Effector CD8-positive, alpha-beta T cell (primary cell): ENCODE measurements around the gene PREX1.

Experiments
- DNase-seq: peaks from one replicate; lab custom pipeline; 2025; lab: John Stamatoyannopoulos, UW

Gene PREX1

DNA sequence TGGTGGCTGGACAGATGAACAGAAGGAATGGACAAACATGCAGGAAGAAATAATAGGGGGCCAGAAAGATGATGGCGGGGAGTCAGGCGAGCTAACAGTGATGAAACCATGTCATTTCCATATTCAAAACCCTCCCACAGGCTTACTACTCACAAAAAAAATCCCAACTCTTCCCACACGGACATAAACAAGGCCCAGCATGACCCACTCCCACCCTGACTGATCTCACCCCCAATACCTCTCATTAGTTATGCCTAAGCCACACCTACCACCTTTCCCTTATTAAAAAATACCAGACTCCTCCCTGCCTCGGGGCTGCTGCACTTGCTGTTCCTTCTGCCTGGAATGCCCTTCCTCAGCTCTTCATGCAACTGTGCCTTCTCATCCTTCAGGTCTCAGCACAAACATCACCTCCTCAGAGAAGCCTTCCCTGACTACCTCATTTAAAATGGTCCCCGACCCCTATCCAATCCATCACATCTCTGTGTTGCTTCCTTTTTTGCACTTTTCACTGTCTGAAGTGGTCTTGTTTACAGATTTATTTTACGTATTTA lies 145.8 kb downstream of the PREX1 start:
- DNase-seq = no peak

DNA sequence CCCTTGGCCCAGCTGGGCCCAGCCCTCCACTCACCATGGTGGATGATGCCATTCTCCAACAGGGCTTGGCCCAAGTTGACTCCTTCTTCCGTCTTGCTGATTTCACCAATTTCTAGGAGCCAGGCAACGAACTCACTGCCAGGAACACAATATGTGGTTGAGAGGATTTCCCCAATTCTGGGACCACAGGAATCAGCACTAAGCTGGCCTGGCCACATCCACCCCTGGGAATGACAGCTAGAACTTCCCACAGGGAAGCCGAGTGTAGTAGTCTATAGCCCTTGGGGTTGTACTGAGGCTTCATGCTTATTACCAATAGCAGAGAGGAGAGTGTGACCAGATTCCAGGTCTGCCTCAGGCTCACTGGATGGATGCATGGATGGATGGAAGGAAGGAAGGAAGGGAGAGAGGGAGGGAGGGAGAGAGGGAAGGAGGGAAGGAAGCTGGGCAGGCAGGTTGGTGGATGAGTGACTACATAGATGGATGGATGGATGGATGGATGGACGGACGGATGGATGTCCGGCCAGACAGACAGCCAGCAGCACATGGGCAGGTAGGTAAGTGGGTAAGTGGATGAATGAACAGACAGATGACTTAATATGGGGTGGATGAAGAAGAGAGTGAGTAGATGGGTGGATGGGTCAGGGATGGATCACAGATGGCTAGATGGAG lies 146.5 kb downstream of the PREX1 start:
- no peak for DNase-seq

DNA sequence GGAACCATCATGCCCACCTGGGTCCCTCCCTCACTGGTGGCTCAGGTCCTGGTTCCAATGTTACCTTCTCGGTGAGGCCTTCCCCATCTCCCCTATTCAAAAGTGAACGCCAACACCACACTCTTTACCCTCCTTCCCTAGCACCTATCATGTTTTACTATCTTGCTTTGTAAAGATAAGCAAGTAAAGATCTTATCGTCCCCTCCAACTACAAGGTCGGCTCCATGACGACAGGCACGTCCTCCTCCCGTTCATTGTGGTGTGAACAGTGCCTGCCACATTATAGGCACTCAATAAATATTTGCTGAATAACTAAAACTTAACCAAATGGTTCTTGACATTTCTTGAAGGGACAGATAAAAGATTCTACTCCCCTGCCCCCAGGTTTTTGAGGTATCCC lies 147.1 kb downstream of the PREX1 start:
- DNase-seq = no peak

DNA sequence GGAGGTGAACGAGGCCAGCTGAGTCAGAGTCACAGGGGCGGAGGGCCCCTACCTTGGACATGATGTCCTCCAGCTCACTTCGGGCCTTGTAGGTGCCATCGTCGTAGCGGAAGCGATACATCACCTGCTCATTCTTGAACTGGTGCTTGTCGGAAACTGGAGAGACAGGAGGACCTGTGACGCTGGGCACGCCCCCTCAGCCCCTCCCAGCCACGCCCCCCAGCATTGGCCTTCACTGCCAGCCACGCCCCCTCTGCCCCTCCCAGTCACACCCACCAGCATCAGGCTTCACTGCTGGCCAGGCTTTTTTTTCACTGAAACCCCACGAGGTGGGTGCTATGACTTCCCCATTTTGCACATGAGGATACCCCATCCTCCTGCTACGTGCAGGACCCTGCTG lies 148.2 kb downstream of the PREX1 start:
- no peak for DNase-seq

DNA sequence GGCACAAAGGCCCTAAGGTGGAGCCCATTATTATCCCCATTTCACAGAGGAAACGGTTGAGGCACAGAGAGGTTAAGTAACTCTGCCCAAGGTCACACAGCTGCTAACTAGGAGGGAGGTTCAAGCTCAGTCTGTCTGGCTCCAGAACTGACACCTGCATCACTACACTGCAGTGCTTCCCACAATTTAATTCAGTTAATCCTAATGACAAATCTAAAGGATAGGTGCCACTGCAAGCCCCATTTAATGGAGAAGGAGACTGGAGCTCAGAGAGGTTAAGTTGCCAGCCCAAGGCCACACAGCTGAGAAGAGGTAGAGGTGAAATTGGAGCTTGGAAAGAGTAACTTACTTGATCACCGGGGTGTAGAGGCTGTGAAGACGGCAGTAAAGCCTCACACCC lies 148.8 kb downstream of the PREX1 start:
- DNase-seq = no peak

DNA sequence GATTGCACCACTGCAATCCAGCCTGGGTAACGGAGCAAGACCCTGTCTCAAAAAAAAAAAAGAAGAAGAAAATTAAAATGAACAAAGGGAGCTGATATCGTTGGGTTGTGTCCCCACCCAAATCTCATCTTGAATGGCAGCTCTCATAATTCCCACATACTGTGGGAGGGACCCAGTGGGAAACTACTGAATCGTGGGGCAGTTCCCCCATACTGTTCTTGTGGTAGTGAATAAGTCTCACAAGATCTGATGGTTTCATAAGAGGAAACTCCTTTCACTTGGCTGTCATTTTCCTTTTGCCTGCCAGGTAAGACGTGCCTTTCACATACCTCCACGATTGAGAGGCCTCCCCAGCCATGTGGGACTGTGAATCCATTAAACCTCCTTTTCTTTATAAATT lies 149.4 kb downstream of the PREX1 start:
- DNase-seq = no peak

DNA sequence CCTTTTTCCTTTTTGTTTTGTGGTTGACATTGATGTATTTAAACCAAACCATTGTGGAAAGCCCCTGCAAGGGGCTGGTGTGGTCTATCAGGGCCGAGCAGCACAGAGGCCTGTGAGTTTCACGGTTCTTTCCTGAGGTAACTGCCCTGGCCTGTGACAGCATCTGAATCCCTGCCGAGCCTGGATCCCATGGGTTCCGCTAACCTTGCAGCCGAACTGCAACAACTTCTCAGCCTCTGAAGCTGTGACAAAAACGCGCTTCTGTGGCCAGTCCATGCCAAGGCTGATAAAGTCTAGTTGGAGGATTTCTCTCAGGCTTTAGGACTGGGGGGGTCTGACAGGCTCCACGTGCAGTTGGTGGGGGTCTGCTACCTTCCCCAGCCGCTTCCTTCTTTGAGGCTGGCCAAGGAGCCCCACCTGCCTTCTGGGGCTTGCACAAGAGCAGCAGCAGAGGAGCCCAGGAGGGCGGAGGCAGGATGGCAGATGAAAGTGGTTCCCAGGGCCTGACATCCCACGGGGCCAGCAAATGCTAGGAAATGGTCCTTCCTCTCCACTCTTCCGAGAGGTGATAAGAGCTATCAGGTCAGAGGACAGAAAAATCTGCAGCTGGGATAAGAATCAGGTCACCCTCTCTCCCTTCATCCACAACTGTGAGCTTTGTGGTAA lies 150.9 kb downstream of the PREX1 start:
- DNase-seq = no peak

DNA sequence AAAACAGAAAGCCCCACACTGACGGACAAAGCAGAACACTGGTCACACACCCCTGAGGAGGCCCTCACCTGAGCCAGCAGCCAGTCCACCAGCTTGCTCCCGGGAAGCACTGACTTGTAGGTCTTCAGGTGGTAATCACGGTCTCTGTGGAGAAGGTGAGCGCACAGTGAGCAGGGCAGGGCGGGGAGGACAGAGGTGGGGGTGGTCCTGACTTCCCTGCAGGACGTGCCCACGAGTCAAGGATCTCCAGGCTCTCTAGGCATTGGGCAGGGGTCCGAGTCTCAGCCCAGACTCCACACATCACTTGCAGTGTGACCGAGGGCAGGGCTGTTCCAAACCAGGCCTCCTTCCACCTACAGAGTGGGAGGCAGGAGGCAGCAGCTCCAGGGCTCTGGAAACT lies 151.7 kb downstream of the PREX1 start:
- no peak for DNase-seq

DNA sequence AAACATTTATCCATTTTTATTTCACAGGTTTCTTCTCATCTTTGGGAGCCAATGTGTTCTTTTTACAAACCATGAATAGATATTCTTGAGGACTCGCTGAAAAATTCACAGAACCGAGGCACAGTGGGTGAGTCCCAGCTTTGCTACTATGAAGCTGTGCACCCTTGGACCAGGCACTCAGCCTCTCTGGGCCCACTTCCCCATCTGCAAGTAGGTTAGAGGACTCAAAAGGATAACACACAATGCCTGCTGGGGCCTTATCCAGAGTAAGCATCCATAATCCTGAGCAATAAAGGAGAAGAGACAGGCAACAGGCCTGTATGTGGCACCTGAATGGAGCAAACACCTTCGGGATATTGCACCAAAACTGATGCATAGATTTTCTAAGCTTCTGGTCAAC lies 153.3 kb downstream of the PREX1 start:
- no peak for DNase-seq

DNA sequence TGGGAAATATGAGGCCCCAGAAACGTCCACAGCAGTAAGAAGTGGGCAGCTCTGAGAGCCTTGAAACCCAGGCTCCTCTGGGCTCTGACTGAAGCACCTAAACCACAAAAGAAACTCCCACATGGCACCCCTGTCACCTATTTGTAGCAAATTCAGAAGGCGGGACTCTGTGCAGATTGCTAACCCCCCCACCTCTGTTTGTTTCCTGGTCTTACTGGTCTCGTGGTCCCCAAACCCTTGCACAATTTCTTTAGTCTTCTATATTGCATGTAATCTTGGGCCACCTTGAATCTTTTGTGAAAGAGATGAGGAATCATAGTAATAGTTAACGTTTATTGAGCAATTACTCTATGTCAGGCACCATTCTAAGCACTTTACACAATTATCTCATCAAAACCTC lies 154.3 kb downstream of the PREX1 start:
- no peak for DNase-seq

DNA sequence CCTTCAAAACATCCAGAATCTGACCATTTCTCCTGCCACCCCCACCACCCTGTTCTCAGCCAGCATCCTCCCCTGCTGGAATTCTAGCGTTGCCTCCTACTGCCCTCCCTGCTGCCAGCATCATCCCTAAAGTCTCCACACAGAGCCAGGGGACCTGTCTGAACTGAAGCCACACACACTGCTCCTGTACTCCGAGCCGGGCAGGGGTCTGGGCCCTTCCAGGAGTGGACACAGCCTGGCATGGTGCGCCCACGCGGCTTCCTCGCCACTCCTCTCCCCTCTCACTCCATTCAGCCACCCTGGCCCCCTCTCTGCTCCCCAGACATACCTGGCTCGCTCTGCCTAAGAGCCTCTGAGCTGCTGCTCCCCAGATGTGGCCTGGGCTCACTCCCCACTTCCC lies 155.5 kb downstream of the PREX1 start:
- no peak for DNase-seq

DNA sequence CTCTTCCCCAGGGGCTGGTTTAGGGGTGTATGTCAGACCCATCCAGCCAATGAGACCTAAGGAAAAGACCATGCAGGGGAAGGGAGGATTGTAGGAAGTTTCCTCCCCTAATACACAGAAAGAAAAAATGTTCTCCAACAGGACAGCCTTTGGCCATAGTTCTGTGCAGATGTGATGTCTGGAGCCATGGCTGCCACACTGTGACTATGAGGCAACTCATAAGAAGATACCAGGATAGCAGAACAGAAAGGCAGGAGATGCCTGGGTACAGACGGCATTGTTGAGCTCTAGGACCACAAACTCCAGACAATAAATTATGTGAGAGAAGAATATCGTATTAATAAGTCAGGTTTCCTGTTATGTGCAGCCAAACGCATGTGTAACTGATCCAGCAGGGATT lies 156.7 kb downstream of the PREX1 start:
- no peak for DNase-seq

DNA sequence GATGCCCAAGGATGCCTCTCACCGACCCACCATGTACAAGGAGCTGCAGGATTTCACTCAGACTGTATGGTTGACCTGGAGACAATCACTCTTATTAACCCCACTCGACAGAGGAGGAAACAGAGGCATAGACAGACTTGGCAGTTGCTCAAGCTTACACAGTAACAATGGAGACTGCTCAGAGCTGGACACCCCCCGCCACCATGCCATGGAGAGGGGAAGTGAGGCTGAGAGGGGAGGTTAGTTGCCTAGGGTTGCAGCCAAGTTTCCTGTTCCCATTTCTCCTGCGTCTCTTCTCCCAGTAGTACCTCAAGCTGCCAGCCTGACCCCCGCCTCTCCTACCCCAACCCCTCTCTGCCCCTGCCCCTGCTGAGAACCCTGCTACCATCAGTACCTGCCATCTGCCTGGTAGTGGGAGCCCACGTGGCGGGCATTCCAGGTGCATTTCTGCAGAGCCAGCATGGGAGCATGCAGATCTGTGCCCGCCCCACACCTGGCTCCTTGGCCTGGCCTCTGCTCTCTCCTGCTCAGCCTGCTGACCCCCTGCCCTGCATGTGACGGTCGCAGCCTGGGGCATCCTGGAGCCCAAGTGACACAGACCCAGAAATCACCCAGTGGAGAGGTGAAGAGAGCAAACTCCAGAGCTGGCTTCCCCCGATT lies 157.7 kb downstream of the PREX1 start:
- no peak for DNase-seq

DNA sequence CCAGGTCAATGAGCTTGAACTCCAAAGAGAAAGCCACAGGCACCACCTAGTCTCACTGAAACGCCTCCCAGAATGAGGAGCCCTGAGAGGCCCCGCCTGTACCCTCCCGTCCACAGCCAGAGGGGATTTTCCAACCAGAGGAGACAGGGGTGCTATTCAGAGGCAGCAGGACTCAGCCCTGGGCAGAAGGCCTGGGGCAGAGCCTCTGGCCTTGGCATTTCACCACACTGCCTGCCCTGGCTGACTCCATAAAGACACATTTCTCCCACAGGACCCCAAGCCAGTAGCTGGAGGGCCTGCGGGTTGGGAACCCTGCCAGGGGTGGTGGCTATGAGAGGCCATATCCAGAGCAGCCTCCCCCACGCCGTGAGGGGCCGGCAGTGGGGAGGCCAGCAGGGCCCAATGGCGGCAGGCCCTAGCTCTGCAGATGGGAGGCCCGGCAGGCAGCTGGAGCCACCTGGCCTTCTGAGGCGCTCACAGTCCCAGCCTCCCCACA lies 159.3 kb downstream of the PREX1 start:
- no peak for DNase-seq

DNA sequence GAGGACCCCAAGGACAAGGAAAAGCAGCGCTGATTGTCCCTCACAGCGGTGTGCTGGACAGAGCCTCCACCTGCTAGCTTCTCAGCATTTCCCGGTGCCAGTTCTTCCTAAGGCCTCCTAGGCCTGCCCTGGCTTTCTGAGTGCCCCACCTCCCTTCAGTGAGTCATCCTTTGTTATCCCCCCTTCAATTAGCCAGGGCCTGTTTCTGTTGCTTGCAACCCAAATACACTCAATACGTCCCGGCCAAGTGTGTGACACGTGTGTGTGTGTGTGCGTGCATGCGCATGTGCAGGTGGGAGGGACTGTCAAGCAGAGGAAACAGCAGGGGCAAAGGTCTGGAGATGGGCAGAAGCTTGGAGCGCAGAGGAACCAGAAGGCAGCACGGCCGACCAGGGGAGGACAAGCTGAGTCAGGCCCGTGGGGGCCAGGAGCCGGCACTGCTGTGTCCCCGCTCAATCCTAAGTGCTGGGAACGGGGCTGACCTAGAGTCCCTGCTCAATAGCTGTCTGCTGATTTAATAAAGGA lies 159.8 kb downstream of the PREX1 start:
- no peak for DNase-seq

DNA sequence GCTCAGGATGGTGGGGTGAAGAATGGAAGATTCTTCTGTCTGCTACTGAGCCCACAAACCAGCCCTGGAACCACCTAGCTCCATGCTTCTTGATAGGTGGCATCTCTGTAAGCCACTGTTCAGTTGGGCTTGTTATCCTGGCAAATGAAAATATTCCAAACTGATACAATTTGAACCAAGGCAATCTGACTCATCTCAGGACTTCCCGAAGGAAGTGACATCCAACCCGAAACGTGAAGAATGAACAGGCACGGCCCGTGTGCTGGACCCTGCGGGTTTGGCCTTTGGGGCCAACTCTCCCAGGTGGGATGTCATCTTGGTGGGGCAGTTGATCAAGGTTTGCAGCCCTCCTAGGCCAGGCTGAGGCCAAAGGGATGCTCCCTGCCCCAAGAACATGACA lies 160.3 kb downstream of the PREX1 start:
- no peak for DNase-seq

DNA sequence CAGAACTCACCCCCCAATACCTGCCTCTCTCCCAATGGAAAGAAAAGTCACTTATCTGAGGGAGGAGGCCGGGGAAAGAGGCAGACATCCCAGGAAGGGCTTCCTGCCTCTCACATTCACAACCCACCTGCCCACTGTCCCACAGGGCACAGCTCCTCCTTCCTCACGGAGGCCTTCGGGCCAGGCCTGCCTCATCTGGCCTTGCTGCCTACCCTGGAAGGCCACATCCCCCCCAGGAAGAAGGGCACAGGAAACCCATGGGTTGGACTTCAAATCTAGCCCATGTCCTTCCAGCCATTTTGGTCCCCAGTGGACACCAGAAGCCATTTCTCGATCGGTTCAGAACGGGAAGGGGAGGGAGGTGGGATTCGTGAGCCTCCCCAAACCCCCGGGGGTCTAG lies 162.0 kb downstream of the PREX1 start:
- DNase-seq = no peak

DNA sequence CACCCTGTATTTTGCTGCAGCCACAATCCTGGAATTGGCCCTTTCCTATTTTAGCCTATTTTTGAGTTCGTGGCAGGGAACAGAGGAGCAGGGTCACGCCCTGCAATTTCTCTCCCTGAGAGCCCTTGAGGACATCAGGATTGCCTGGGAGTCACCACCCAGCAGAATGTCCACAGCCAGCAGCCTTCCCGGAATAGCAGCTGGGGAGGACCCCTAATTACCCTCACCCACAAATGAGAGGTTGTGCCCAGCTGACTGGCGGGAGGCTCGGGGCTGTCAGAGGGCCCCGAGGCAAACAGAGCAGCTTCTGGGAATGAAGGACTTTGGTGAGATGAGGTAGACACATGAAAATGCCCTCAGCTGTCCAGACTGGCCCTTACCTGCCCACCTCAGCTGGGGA lies 165.1 kb downstream of the PREX1 start:
- no peak for DNase-seq

DNA sequence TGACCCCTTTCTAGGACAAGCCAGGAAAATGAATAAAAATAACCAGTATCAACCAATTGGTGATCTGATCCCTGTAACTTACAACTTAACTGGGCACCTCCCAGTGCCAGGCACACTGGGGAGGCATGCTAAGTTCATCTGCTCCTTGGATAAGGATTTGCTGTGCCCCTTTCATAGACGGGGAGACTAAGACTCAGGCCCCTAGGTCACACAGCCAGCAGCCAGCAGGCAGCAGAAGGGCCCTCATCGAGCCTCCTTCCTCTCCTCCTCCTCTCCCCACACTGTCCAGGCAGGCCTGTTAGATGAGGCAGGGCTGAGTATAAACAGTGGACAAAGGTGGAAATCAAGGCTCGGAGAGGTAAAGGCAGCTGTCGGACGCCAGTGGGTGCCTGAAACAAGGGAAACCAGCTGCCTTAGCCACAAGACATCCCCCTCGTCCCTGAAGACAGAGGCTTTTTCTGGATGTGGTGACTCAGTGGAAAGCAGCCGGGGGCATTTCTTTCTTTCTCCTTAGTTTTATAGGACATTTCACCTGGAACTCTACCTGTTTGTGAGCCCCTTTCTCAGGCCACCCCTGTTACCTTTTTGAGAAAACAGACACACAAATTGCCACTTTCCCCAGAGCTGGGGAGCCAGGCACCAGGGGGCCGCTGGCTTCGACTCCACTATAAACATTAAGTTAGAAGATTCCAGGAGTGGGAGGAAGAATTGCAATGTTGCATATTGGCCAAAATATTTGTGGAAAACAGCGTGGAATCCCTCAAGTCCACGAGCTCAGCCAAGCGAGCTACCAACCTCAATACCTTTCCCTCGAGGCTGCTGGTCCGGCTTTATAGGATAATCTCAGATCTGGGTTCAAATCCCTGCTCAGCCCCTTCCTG lies 166.0 kb downstream of the PREX1 start:
- no peak for DNase-seq

DNA sequence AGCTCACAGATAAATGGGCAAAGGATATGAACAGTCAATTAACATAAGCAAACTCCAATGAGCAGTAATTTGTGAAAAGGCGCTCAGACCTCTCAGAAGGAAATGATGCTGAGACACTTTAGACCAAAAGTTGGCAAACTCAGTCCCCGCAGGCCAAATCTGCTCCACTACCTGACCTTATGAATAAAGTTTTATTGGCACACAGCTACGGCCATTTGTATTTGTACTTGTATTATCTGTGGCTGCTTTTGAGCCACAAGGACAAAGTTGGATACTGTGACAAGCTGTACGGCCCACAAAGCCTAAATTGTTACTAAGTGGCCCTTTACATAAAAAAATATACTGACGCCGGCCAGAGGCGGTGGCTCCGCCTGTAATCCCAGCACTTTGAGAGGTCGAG lies 167.0 kb downstream of the PREX1 start:
- no peak for DNase-seq

DNA sequence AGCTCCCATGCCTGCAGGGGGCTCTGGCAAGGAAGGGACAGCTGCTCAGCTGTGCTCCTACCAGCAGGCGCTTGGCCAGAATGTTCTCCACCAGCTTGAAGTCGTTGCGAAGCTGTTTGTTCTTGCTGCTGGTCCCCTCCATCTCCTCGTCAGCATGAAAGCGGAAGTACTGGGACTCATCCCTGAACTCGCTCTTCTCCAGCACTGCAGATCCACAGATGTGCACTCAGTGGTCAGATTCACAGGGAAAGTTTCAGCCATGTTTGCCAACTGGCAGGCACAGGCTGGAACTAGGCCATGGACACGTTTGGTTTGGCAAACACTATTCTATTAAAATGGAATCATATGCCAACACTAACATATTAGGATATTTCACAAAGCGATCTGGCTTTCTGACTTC lies 167.9 kb downstream of the PREX1 start:
- DNase-seq = no peak

DNA sequence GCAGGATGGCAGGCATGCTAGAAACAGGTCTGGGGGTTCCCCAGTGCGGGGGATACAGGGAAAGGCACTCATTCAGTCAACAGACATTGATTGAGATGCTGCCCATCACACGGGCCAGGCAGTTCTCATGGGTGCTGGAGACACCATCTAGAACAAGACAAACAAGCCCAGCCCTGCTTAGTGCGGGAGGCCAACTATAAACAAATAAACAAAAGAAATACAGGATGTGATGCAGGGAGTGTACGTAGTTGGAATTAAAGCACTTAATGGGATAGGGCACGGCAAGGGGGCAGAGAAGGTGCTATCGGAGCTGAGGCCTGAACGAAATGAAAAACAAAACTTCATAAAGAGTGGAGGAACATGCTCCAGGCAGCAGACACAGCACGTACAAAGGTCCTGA lies 169.3 kb downstream of the PREX1 start:
- no peak for DNase-seq
